HepG2 (cell line): ENCODE results near the gene ZNF584. TPM values are rescaled to one million over a fixed set of nuclear protein-coding genes. Genes with fewer than 3 reads are reported as not detected.
A peak's percentile ranks its signal among the peaks of the same experiment; 100 is the strongest.

Source experiments
- ARNT ChIP-seq: fragments of 450-650 bp; IDR thresholded peaks from 2 replicates; pipeline ENCODE4 v1.6.1; 2017
- ATAD3A ChIP-seq: sonication (generic); formaldehyde crosslinking; IDR thresholded peaks from 2 replicates; pipeline ENCODE4 v1.4.0; 2020; ENCODE audit warnings: missing genetic modification reagents
- CCAR2 ChIP-seq: fragments of 200-400 bp; formaldehyde crosslinking; optimal IDR thresholded peaks from 2 replicates; pipeline ENCODE3; 2018; ENCODE audit warnings: low read depth, mild to moderate bottlenecking, low read length, moderate library complexity
- CHD4 ChIP-seq: fragments of 200-600 bp; sonication (generic); IDR thresholded peaks from 2 replicates; pipeline ENCODE4 v1.7.0; 2017; ENCODE audit warnings: mild to moderate bottlenecking, low read length, borderline replicate concordance
- DMAP1 ChIP-seq: IDR thresholded peaks from 2 replicates; pipeline ENCODE4 v1.6.1; 2016
- FOXA3 ChIP-seq: IDR thresholded peaks from 2 replicates; pipeline ENCODE4 v1.6.1; 2016; ENCODE audit warnings: missing genetic modification reagents, missing compliant biosample characterization
- FOXK1 ChIP-seq: sonication (generic); formaldehyde crosslinking; IDR thresholded peaks from 2 replicates; pipeline ENCODE4 v1.4.0; 2020; ENCODE audit warnings: low read depth, missing genetic modification reagents, borderline replicate concordance
- FOXM1 ChIP-seq: sonication (generic); formaldehyde crosslinking; IDR thresholded peaks from 2 replicates; pipeline ENCODE4 v1.5.0; 2020; ENCODE audit warnings: missing genetic modification reagents
- GTF3A ChIP-seq: sonication (generic); formaldehyde crosslinking; conservative IDR thresholded peaks from 2 replicates; pipeline ENCODE4 v1.4.0; 2020; ENCODE audit warnings: mild to moderate bottlenecking, missing genetic modification reagents
- MAX ChIP-seq: IDR thresholded peaks from 2 replicates; pipeline ENCODE4 v1.6.1; 2012; ENCODE audit warnings: inconsistent platforms
- ONECUT2 ChIP-seq: sonication (generic); formaldehyde crosslinking; IDR thresholded peaks from 2 replicates; pipeline ENCODE4 v1.4.0; 2020; ENCODE audit warnings: missing genetic modification reagents
- SATB2 ChIP-seq: sonication (generic); formaldehyde crosslinking; IDR thresholded peaks from 2 replicates; pipeline ENCODE4 v1.5.0; 2020; ENCODE audit warnings: missing genetic modification reagents
- SMYD3 ChIP-seq: sonication (generic); formaldehyde crosslinking; IDR thresholded peaks from 2 replicates; pipeline ENCODE4 v1.8.1; 2023; ENCODE audit warnings: mild to moderate bottlenecking, missing genetic modification reagents
- ZBTB7B ChIP-seq: sonication (generic); formaldehyde crosslinking; IDR thresholded peaks from 2 replicates; pipeline ENCODE4 v1.4.0; 2020; ENCODE audit warnings: missing genetic modification reagents
- ZEB1 ChIP-seq: IDR thresholded peaks from 2 replicates; pipeline ENCODE4 v1.6.1; 2012; ENCODE audit warnings: mild to moderate bottlenecking, low read depth, inconsistent platforms; ENCODE audit not compliant: insufficient replicate concordance
- ZFP90 ChIP-seq: sonication (generic); formaldehyde crosslinking; IDR thresholded peaks from 2 replicates; pipeline ENCODE4 v1.8.0; 2022; ENCODE audit warnings: missing genetic modification reagents, mild to moderate bottlenecking, inconsistent platforms, borderline replicate concordance
- ZMYM3 ChIP-seq: sonication (generic); formaldehyde crosslinking; IDR thresholded peaks from 2 replicates; pipeline ENCODE4 v1.5.1; 2020; ENCODE audit warnings: mild to moderate bottlenecking, missing genetic modification reagents
- ZNF160 ChIP-seq: sonication (generic); formaldehyde crosslinking; IDR thresholded peaks from 2 replicates; pipeline ENCODE4 v1.8.0; 2022; ENCODE audit warnings: mild to moderate bottlenecking, inconsistent platforms, missing genetic modification reagents
- ZNF33A ChIP-seq: sonication (generic); formaldehyde crosslinking; IDR thresholded peaks from 2 replicates; pipeline ENCODE4 v1.5.1; 2020; ENCODE audit warnings: missing genetic modification reagents, mild to moderate bottlenecking, moderate library complexity, borderline replicate concordance
- ZNF441 ChIP-seq: sonication (generic); formaldehyde crosslinking; IDR thresholded peaks from 2 replicates; pipeline ENCODE4 v1.7.0; 2021; ENCODE audit warnings: missing genetic modification reagents, borderline replicate concordance
- ZNF484 ChIP-seq: sonication (generic); formaldehyde crosslinking; IDR thresholded peaks from 2 replicates; pipeline ENCODE4 v1.5.1; 2020; ENCODE audit warnings: mild to moderate bottlenecking, low read depth, missing genetic modification reagents, borderline replicate concordance
- ZSCAN20 ChIP-seq: sonication (generic); formaldehyde crosslinking; IDR thresholded peaks from 2 replicates; pipeline ENCODE4 v1.4.0; 2020; ENCODE audit warnings: missing genetic modification reagents, mild to moderate bottlenecking, borderline replicate concordance
- ZSCAN30 ChIP-seq: sonication (generic); formaldehyde crosslinking; IDR thresholded peaks from 2 replicates; pipeline ENCODE4 v1.5.0; 2020; ENCODE audit warnings: mild to moderate bottlenecking, missing genetic modification reagents
- polyA plus RNA-seq, 8 experiments: library from polyadenylated mRNA; depleted of rRNA in 3 of 8; stranded (reverse) in 7 of 8; unstranded in 1 of 8; fragments of >200 nt; fragmentation: Illumina TruSeq in 4 of 8; extraction: Trizol in 4 of 8; gene quantifications; 2 replicates each; pipeline versions ENCODE4 v1.2.1 to v1.2.3, GENCODE V29; 2011 to 2016; ENCODE audit warnings: low read depth in 4 of 8, missing spikeins in 1 of 8, mixed read lengths in 1 of 8; ENCODE audit not compliant: insufficient read depth in 1 of 8
- total RNA-seq, 5 experiments: library from RNA; depleted of rRNA; stranded (reverse); fragments of >200 nt; fragmentation: Illumina TruSeq; extraction: Trizol; gene quantifications; 2 replicates each; pipeline ENCODE4 v1.2.3, GENCODE V29; 2016; ENCODE audit warnings: low read depth in 1 of 5
- TF ChIP-seq, protein P1 (sequence below): sonication (generic); formaldehyde crosslinking; conservative IDR thresholded peaks from 2 replicates; pipeline ENCODE4 v1.8.0; 2022; ENCODE audit warnings: missing genetic modification reagents
- TF ChIP-seq, protein P2 (sequence below): sonication (generic); formaldehyde crosslinking; conservative IDR thresholded peaks from 2 replicates; pipeline ENCODE4 v1.4.0; 2020; ENCODE audit warnings: mild to moderate bottlenecking, missing genetic modification reagents, moderate library complexity
- TF ChIP-seq, protein P3 (sequence below): sonication (generic); formaldehyde crosslinking; IDR thresholded peaks from 2 replicates; pipeline ENCODE4 v1.5.0; 2020; ENCODE audit warnings: missing genetic modification reagents

ZNF584 gene
- total and polyA plus RNA-seq, 2 of the 13 experiments (the other 11 are each of a cell fraction or from before 2014, with no cell fraction given) = 2.4 to 7.0 TPM

GRCh38 chr19:58407658-58408151 lies 744 bp upstream of the ZNF584 start (continued):
- no peak for TF ChIP-seq FOXA3 (CRISPR knock-in tag)
- TF ChIP-seq, protein P1, sequence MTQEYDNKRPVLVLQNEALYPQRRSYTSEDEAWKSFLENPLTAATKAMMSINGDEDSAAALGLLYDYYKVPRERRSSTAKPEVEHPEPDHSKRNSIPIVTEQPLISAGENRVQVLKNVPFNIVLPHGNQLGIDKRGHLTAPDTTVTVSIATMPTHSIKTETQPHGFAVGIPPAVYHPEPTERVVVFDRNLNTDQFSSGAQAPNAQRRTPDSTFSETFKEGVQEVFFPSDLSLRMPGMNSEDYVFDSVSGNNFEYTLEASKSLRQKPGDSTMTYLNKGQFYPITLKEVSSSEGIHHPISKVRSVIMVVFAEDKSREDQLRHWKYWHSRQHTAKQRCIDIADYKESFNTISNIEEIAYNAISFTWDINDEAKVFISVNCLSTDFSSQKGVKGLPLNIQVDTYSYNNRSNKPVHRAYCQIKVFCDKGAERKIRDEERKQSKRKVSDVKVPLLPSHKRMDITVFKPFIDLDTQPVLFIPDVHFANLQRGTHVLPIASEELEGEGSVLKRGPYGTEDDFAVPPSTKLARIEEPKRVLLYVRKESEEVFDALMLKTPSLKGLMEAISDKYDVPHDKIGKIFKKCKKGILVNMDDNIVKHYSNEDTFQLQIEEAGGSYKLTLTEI = no peak
- TF ChIP-seq SATB2 (CRISPR knock-in tag) = 0 out of 2 replicates have a peak, but pooled peaks have one; percentile 24
- TF ChIP-seq DMAP1 (CRISPR knock-in tag) = no peak
- TF ChIP-seq ATAD3A (CRISPR knock-in tag) = no peak
- no peak for TF ChIP-seq ZMYM3
- peak; percentile 20; the same call in 1 of the 2 replicates for TF ChIP-seq ZBTB7B (CRISPR knock-in tag)
- TF ChIP-seq FOXK1 = no peak
- no peak for TF ChIP-seq CHD4
- TF ChIP-seq ZFP90 (CRISPR knock-in tag) = no peak
- TF ChIP-seq CCAR2 = no peak
- TF ChIP-seq ONECUT2 (CRISPR knock-in tag) = no peak
- no peak for TF ChIP-seq SMYD3
- TF ChIP-seq ARNT = no peak
- TF ChIP-seq ZNF484 (CRISPR knock-in tag) = no peak
- no peak for TF ChIP-seq GTF3A (CRISPR knock-in tag)
- no peak for TF ChIP-seq ZNF33A (CRISPR knock-in tag)
- TF ChIP-seq MAX = peak; percentile 34; the same call in 1 of the 2 replicates
- TF ChIP-seq, protein P2, sequence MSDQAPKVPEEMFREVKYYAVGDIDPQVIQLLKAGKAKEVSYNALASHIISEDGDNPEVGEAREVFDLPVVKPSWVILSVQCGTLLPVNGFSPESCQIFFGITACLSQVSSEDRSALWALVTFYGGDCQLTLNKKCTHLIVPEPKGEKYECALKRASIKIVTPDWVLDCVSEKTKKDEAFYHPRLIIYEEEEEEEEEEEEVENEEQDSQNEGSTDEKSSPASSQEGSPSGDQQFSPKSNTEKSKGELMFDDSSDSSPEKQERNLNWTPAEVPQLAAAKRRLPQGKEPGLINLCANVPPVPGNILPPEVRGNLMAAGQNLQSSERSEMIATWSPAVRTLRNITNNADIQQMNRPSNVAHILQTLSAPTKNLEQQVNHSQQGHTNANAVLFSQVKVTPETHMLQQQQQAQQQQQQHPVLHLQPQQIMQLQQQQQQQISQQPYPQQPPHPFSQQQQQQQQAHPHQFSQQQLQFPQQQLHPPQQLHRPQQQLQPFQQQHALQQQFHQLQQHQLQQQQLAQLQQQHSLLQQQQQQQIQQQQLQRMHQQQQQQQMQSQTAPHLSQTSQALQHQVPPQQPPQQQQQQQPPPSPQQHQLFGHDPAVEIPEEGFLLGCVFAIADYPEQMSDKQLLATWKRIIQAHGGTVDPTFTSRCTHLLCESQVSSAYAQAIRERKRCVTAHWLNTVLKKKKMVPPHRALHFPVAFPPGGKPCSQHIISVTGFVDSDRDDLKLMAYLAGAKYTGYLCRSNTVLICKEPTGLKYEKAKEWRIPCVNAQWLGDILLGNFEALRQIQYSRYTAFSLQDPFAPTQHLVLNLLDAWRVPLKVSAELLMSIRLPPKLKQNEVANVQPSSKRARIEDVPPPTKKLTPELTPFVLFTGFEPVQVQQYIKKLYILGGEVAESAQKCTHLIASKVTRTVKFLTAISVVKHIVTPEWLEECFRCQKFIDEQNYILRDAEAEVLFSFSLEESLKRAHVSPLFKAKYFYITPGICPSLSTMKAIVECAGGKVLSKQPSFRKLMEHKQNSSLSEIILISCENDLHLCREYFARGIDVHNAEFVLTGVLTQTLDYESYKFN (CRISPR knock-in tag) = 0 out of 2 replicates have a peak, but pooled peaks have one; percentile 0
- TF ChIP-seq ZSCAN30 = no peak
- peak; percentile 22 for TF ChIP-seq ZEB1
- TF ChIP-seq, protein P3, sequence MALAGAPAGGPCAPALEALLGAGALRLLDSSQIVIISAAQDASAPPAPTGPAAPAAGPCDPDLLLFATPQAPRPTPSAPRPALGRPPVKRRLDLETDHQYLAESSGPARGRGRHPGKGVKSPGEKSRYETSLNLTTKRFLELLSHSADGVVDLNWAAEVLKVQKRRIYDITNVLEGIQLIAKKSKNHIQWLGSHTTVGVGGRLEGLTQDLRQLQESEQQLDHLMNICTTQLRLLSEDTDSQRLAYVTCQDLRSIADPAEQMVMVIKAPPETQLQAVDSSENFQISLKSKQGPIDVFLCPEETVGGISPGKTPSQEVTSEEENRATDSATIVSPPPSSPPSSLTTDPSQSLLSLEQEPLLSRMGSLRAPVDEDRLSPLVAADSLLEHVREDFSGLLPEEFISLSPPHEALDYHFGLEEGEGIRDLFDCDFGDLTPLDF (CRISPR knock-in tag) = no peak
- TF ChIP-seq ZNF441 (CRISPR knock-in tag) = no peak
- TF ChIP-seq ZNF160 (CRISPR knock-in tag) = no peak; the same call in 1 of the 2 replicates
- TF ChIP-seq ZSCAN20 (CRISPR knock-in tag) = 0 out of 2 replicates have a peak, but pooled peaks have one; percentile 11
- TF ChIP-seq FOXM1 (CRISPR knock-in tag) = no peak
